Measurements from ENCODE around the gene HGS.

HGS gene

GRCh38 chr17:81706232-81706611, 22.4 kb downstream of the HGS start:
- no peak for FAIRE-seq

GRCh38 chr17:81706757-81707624, 23.2 kb downstream of the HGS start:
- FAIRE-seq = no peak

- no peak for FAIRE-seq
Measured at GRCh38 chr17:81707725-81708646, 24.2 kb downstream of the HGS start.

- FAIRE-seq = no peak
Measured at GRCh38 chr17:81708739-81709185, 25.0 kb downstream of the HGS start.

- no peak for FAIRE-seq
Measured at GRCh38 chr17:81710514-81711308, 26.9 kb downstream of the HGS start.

- FAIRE-seq = no peak
Measured at GRCh38 chr17:81711814-81712467, 28.1 kb downstream of the HGS start, which contains the start of gene SLC25A10. Gene SLC25A10, plus strand, starts transcription at chr17:81712284. Its CDS starts 143 bp downstream, at chr17:81712427.

GRCh38 chr17:81712468-81713003, 28.7 kb downstream of the HGS start:
- no peak for FAIRE-seq

- no peak for FAIRE-seq
Measured at GRCh38 chr17:81713004-81713555, 29.3 kb downstream of the HGS start.

GRCh38 chr17:81713556-81714411, 30.0 kb downstream of the HGS start:
- FAIRE-seq = no peak

GRCh38 chr17:81714412-81715106, 30.7 kb downstream of the HGS start:
- no peak for FAIRE-seq

- no peak for FAIRE-seq
Measured at GRCh38 chr17:81715107-81715871, 31.5 kb downstream of the HGS start.

- FAIRE-seq = no peak
Measured at GRCh38 chr17:81715872-81716673, 32.3 kb downstream of the HGS start.

- FAIRE-seq = no peak
Measured at GRCh38 chr17:81716674-81716996, 32.8 kb downstream of the HGS start.

- no peak for FAIRE-seq
Measured at GRCh38 chr17:81717049-81717765, 33.4 kb downstream of the HGS start.

- no peak for FAIRE-seq
Measured at GRCh38 chr17:81717766-81718089, 33.9 kb downstream of the HGS start.

GRCh38 chr17:81719410-81720266, 35.8 kb downstream of the HGS start:
- no peak for FAIRE-seq
